CD4-positive, alpha-beta T cell treated with Interleukin-2 at 100 ng/mL for 4 hours (primary cell): ENCODE data around the gene UBXN2A.

ENCODE experiments used
- DNase-seq: peaks from one replicate; pipeline ENCODE4 v3.0.0-alpha.2; 2020; ENCODE audit warnings: low spot score

The UBXN2A gene

DNA sequence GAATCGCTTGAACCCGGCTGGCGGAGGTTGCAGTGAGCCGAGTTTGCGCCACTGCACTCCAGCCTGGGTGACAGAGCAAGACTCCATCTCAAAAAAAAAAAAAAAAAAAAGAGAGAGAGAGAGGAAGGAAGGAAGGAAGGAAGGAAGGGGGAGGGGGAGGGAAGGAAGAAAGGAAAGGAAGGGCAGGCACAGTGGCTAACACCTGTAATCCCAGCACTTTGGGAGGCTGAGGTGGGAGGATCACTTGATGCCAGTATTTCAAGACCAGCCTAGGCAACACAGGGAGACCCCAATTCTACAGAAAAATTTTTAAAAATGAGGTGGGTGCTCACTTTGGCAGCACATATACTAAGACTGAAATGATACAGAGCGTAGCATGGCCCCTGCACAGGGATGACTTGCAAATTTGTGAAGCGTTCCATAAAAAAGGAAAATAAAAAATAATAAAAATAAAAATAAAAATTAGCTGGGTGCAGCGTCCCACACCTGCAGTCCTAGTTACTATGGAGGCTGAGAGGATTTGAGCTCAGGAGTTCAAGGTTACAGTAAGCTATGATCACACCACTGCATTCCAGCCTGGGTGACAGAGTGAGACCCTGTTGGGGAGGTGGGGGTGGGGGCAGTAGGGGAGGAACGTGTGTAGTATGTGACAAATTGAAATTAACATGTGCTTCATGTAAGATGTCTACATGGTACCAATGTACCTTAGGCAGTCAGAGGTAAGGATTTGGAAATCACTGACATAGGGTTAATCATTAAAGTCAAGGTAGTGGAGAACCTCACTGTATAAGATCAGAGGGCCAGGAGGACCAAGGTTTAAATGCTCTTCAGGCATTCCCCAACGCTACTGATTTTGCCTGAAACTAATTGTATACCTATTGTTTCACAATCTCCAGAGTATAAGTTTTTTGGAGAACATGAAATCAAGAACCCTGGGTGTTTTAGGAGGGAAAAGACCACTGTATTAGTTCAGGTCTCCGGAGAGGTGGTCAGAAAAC is 105.5 kb downstream of the UBXN2A start:
- no peak for DNase-seq

DNA sequence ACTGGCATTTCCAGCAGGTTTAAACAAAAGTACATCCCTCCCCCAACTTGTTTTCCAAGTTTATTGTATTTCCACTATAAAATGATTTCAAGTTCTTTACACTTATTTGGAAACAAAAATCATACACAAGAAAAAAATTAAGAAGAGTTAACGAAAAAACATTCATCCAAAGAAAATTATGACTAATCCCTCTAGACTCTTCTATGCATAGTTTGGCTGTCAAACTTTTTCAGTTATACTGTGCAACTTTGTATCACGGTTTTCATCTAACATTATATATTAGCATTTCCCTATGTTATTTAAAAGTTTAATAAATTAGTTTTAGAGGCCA is 106.3 kb downstream of the UBXN2A start:
- DNase-seq = no peak

DNA sequence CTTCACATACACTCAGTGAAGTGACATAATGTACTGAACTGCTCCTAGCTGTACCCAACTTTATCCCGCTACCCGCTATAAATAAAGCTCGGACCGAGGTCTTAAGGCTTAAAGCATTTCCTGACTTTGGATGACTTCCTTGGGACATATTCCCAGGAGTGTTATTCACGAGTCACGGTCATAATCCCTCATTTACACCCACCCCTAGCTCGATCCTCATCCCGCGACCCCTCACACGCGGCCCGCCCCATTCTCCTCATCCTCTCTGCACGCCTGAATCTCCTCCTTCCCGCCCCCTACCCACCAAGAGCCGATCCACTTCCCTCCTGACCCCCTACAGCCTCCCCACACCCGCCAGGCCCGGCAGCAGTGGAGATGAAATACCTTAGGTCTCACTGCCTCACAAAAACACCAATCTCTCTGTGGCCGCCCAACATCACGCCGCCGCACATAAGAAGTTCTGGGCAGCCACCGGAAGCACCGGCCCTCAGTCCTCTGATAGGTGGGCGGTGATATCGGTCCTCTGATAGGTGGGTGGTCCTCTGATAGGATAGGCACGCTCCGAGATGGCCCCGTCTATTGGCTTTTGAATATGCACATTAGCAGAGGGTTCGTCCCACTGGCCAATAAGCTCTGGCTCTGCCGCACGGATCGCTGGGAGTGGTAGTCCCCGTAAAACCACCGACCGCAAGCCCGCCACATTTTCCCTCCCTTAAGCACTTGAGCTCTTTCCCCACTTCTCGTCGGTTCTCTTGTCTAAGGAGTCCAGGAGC is 106.9 kb downstream of the UBXN2A start, which contains the start of gene WDCP:
Gene WDCP (minus strand): TSS at position 462 of the 773 bp plus-strand sequence. CDS start 7,897 bp downstream, outside the sequence.
- DNase-seq = peak; percentile 96

- no peak for DNase-seq
Measured at GRCh38 chr2:24047703-24048033, 107.4 kb downstream of the UBXN2A start.

DNA sequence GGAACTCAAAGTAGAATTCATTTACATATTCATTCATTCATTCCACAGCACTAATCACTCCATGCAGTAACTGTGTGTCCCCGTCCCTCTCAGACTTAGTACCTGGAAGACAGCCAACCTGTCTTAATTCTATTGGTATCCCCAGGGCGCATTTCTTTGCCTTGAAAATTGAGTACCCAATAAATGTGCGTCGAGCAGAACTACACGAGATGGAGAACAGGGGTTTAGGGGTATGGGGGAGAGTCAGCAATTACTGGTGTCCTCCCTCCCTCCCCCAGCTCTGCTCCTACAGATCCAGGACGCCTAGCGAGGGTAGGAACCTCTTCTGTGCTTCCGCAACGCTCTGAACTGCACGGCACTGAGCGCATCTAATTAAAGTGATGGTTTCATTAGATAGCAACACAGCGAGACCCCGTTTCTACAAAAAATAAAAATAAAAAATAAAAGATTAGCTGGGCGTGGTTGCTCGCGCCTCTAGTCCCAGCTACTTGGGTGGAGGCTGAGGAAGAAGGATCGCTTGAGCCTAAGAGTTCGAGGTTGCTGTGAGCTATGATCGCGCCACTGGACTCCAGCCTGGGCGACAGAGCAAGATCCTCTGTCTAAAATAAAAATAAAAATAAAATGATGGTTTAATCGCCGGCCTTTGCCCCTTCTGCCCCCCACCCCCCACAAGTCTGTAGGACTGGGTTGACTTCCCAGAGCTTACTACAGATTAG is 108.7 kb downstream of the UBXN2A start:
- no peak for DNase-seq

DNA sequence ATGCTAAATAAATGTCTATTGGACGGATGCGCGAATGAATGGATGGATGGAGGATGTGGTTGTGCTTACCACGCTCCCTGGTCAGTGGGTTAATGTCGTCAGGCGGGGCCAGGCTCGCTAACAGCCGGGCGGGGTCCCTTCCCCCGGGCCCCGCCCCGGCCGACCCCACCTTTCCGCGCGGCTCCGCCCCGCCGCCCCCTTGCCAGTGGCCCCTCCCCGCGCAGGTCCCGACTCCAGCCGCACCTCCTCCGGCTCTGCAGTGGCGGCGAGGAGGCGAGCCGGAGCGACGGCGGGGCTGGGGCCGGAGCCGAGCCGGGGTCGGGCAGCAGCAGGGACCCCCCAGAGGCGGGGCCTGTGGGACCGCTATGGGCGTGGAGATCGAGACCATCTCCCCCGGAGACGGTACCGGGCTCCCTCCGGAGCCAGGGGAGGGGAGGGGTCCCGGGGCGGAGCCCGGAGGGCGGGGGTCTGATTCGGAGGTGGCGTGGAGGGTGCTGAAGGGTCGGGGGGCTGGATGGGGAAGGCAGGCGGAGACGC is 109.3 kb downstream of the UBXN2A start, which contains the start of gene FKBP1B:
Gene FKBP1B (plus strand): TSS at position 257 of the 537 bp plus-strand sequence. CDS start 109 bp downstream, at position 366.
- DNase-seq = peak; percentile 39

GRCh38 chr2:24050041-24050979 is 110.0 kb downstream of the UBXN2A start:
- no peak for DNase-seq

DNA sequence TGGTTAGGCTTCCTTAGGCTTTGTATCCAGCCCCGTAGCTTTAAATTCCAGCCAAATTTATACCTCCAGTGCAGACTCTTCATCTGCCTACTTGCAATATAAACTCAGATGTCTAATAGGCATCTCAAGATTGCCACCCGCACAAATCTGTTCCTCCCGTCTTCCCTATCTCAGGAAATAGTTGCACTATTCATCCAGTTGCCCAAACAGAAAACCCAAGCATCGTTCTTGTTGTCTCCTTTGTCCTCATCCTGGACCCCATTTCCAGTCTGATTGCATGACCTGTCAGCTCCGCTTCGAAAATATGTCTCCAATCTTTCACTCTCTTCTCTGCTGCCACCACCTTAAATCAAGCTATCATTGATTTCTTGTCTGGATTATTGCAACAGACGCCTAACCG is 111.6 kb downstream of the UBXN2A start:
- DNase-seq = no peak

DNA sequence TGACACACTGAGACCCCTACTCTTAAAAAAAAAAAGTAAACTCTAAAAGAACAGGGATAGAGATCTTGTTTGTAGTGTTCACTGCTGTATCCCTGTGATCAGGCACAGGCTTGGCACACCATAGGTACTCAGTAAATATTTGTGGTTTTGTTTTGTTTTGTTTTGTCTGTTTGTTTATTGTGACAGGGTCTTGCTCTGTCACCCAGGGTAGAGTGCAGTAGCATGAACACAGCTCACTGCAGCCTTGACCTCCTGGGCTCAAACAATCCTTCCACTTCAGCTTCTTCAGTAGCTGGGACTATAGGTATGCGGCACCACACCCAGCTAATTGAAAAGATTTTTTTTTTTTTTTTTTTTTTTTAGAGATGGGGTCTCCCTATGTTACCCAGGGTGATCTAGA is 112.7 kb downstream of the UBXN2A start:
- no peak for DNase-seq
